GM23338 (cell line): ENCODE results near the gene SARDH. TPM values are rescaled to one million over a fixed set of nuclear protein-coding genes. Genes with fewer than 3 reads are reported as not detected.

Source experiments
- ATAC-seq: fragments of 200-7000 bp; cut with Tn5 transposase; 3 replicates; pipeline ENCODE4 v1.9.1; 2020
- DNase-seq: peaks from one replicate; pipeline ENCODE4 v3.0.0-alpha.2; 2015; ENCODE audit warnings: low spot score
- H2AFZ ChIP-seq: fragments of 200-600 bp; sonication (generic); 2 replicates; pipeline ENCODE4 v1.8.0; 2016; ENCODE audit warnings: antibody characterized with exemption, mild to moderate bottlenecking, moderate library complexity
- H3F3A ChIP-seq: fragments of 200-600 bp; sonication (generic); replicated peaks from 2 replicates; pipeline ENCODE4 v1.8.0; 2017; ENCODE audit warnings: antibody characterized with exemption, mixed run types, low read depth
- H3K27ac ChIP-seq: fragments of 200-600 bp; sonication (generic); 2 replicates; pipeline ENCODE4 v1.6.1; 2016; ENCODE audit warnings: low read depth
- H3K27me3 ChIP-seq: fragments of 200-600 bp; sonication (generic); 2 replicates; pipeline ENCODE4 v1.8.0; 2016; ENCODE audit warnings: mild to moderate bottlenecking, mixed run types, moderate library complexity; ENCODE audit not compliant: insufficient read depth
- H3K36me3 ChIP-seq: fragments of 200-600 bp; sonication (generic); 2 replicates; pipeline ENCODE4 v1.8.0; 2016; ENCODE audit warnings: mild to moderate bottlenecking; ENCODE audit not compliant: insufficient read depth
- H3K4me1 ChIP-seq: fragments of 200-600 bp; sonication (generic); 2 replicates; pipeline ENCODE4 v1.8.0; 2016; ENCODE audit warnings: mild to moderate bottlenecking, moderate library complexity; ENCODE audit not compliant: insufficient read depth
- H3K4me2 ChIP-seq: fragments of 200-600 bp; sonication (generic); 2 replicates; pipeline ENCODE4 v1.7.1; 2017; ENCODE audit warnings: mixed run types
- H3K4me3 ChIP-seq: fragments of 200-600 bp; sonication (generic); 2 replicates; pipeline ENCODE4 v1.6.1; 2016; ENCODE audit warnings: mixed run types
- H3K79me2 ChIP-seq: fragments of 200-600 bp; sonication (generic); replicated peaks from 2 replicates; pipeline ENCODE4 v1.8.0; 2017; ENCODE audit warnings: mild to moderate bottlenecking; ENCODE audit not compliant: insufficient read depth
- H3K9me2 ChIP-seq: fragments of 200-600 bp; sonication (generic); 2 replicates; pipeline ENCODE4 v1.8.0; 2017; ENCODE audit not compliant: insufficient read depth
- H4K20me1 ChIP-seq: fragments of 200-600 bp; sonication (generic); replicated peaks from 2 replicates; pipeline ENCODE4 v1.8.0; 2017; ENCODE audit warnings: mild to moderate bottlenecking; ENCODE audit not compliant: insufficient read depth
- H3K27ac Mint-ChIP-seq: 2 replicates; pipeline ENCODE4 v1.8.0; 2020; ENCODE audit warnings: inconsistent platforms, mild to moderate bottlenecking, moderate library complexity, mixed read lengths
- H3K27me3 Mint-ChIP-seq: 3 replicates; pipeline ENCODE4 v1.8.0; 2022; ENCODE audit warnings: low read depth, mild to moderate bottlenecking, moderate library complexity, mixed read lengths, inconsistent platforms; ENCODE audit not compliant: insufficient read depth, poor library complexity
- H3K36me3 Mint-ChIP-seq: 3 replicates; pipeline ENCODE4 v1.8.0; 2021; ENCODE audit warnings: low read depth, mild to moderate bottlenecking, inconsistent platforms, moderate library complexity, mixed read lengths
- H3K4me1 Mint-ChIP-seq: 3 replicates; pipeline ENCODE4 v1.8.0; 2020; ENCODE audit warnings: mild to moderate bottlenecking, inconsistent platforms, mixed read lengths
- H3K4me3 Mint-ChIP-seq: 3 replicates; pipeline ENCODE4 v1.8.0; 2021; ENCODE audit warnings: moderate library complexity, mild to moderate bottlenecking, inconsistent platforms, mixed read lengths
- H3K9me3 Mint-ChIP-seq: 3 replicates; pipeline ENCODE4 v1.8.0; 2020; ENCODE audit warnings: moderate library complexity, mild to moderate bottlenecking, inconsistent platforms, mixed read lengths
- CREB1 ChIP-seq: fragments of 250-450 bp; sonication (Bioruptor Pico); IDR thresholded peaks from 2 replicates; pipeline ENCODE4 v1.5.0; 2020; ENCODE audit warnings: low read depth, mild to moderate bottlenecking, moderate library complexity
- ETS1 ChIP-seq: IDR thresholded peaks from 2 replicates; pipeline ENCODE4 v1.6.1; 2016; ENCODE audit warnings: antibody characterized with exemption
- NANOG ChIP-seq: IDR thresholded peaks from 2 replicates; pipeline ENCODE4 v1.6.1; 2016; ENCODE audit warnings: antibody characterized with exemption, borderline replicate concordance
- POLR2AphosphoS5 ChIP-seq: IDR thresholded peaks from 2 replicates; pipeline ENCODE4 v1.6.1; 2016; ENCODE audit warnings: antibody characterized with exemption, low read depth
- REST ChIP-seq: IDR thresholded peaks from one replicate; pipeline ENCODE4 v1.6.1; 2018; ENCODE audit warnings: antibody characterized with exemption; ENCODE audit not compliant: unreplicated experiment
- STAT1 ChIP-seq: IDR thresholded peaks from one replicate; pipeline ENCODE4 v1.6.1; 2016; ENCODE audit warnings: antibody characterized with exemption; ENCODE audit not compliant: unreplicated experiment
- ZNF114 ChIP-seq: fragments of 250-450 bp; sonication (Bioruptor Pico); IDR thresholded peaks from 2 replicates; pipeline ENCODE4 v1.5.0; 2020; ENCODE audit warnings: mild to moderate bottlenecking, moderate library complexity
- ZNF462 ChIP-seq: fragments of 250-450 bp; sonication (Bioruptor Pico); IDR thresholded peaks from 2 replicates; pipeline ENCODE4 v1.5.0; 2020; ENCODE audit warnings: mild to moderate bottlenecking, moderate library complexity
- polyA plus RNA-seq: library from polyadenylated mRNA; unstranded; fragments of >200 nt; fragmentation: Nextera tagmentation; extraction: Ambion mirVana; gene quantifications from 2 replicates; pipeline ENCODE4 v1.2.1, GENCODE V29; 2016
- total RNA-seq: library from RNA; depleted of rRNA; stranded (reverse); fragments of >200 nt; shearing (Covaris generic); gene quantifications from 2 replicates; pipeline ENCODE4 v1.2.3, GENCODE V29; 2014

SARDH gene
- total and polyA plus RNA-seq, 2 experiments from 2014 or later: 2.8 to 10.4 TPM

- Mint-ChIP-seq H3K9me3 (no peaks in the 10 kb centered on the region), H3K4me1 (peaks cover 11% of the 10 kb centered on the region), H3K4me3 (no peak overlapping the region), H3K27me3 (peaks cover 11% of the 10 kb centered on the region), H3K27ac (no peak overlapping the region), H3K36me3 (no peaks in the 10 kb centered on the region)
- no peak for ATAC-seq
- TF ChIP-seq REST: no peak
- Histone ChIP-seq H4K20me1 (no peaks in the 10 kb centered on the region), H3K27me3 (no peaks in the 10 kb centered on the region), H2AFZ (no peak overlapping the region), H3K79me2 (no peaks in the 10 kb centered on the region), H3K4me3 (no peak overlapping the region), H3F3A (no peaks in the 10 kb centered on the region), H3K4me2 (no peak overlapping the region), H3K27ac (no peak overlapping the region), H3K4me1 (no peaks in the 10 kb centered on the region; the same call in 1 of the 2 replicates), H3K36me3 (no peaks in the 10 kb centered on the region), H3K9me2 (no peaks in the 10 kb centered on the region)
- no peak for DNase-seq
Observed at GRCh38 chr9:133614678-133615077, 123.5 kb downstream of the SARDH start.

GRCh38 chr9:133614056-133614455 lies 124.1 kb downstream of the SARDH start:
- Mint-ChIP-seq H3K27me3 (peaks cover 14% of the 10 kb centered on the region), H3K4me3 (no peak overlapping the region), H3K4me1 (peaks cover 12% of the 10 kb centered on the region), H3K36me3 (no peaks in the 10 kb centered on the region), H3K27ac (no peak overlapping the region), H3K9me3 (no peaks in the 10 kb centered on the region)
- ATAC-seq (no peak), DNase-seq (no peak)
- Histone ChIP-seq H3K4me2 (no peak overlapping the region), H3K36me3 (no peaks in the 10 kb centered on the region), H3K4me1 (no peaks in the 10 kb centered on the region; the same call in 1 of the 2 replicates), H3K4me3 (no peak overlapping the region), H3K9me2 (no peaks in the 10 kb centered on the region), H3K79me2 (no peaks in the 10 kb centered on the region), H3K27ac (no peak overlapping the region), H3F3A (no peaks in the 10 kb centered on the region), H2AFZ (no peak overlapping the region), H4K20me1 (no peaks in the 10 kb centered on the region), H3K27me3 (no peaks in the 10 kb centered on the region)
- TF ChIP-seq ETS1 (no peak), POLR2AphosphoS5 (no peak), REST (no peak), NANOG (no peak), STAT1 (no peak), CREB1 (no peak), ZNF462 (CRISPR knock-in tag) (no peak), ZNF114 (CRISPR knock-in tag) (no peak)
